Activated CD8-positive, alpha-beta memory T cell treated with anti-CD3 and anti-CD28 coated beads, Interleukin-2, amount 10 ng/mL, durations not matched to agents 7 days and 5 days (primary cell): ENCODE data around the gene ABCB1. TPM values are rescaled to one million over a fixed set of nuclear protein-coding genes. Genes with fewer than 3 reads are reported as not detected.

Experiments used
- ATAC-seq: fragments of 150-1000 bp; cut with Tn5 transposase; one replicate; pipeline ENCODE4 v1.10.0; 2021; ENCODE audit warnings: moderate library complexity
- CTCF ChIA-PET: fragments of 350-600 bp; sonication (Branson Sonifier 250); formaldehyde crosslinking; loops from one replicate; lab custom pipeline; 2021; ENCODE audit warnings: antibody characterized with exemption; lab: Charles Lee
- DNase-seq: peaks from one replicate; pipeline ENCODE4 v3.0.0-alpha.2; 2020
- H3K27ac Mint-ChIP-seq: one replicate; pipeline ENCODE4 v1.8.0; 2021; ENCODE audit warnings: mild to moderate bottlenecking, mixed read lengths
- H3K27me3 Mint-ChIP-seq: one replicate; pipeline ENCODE4 v1.8.0; 2021; ENCODE audit warnings: mixed read lengths
- H3K36me3 Mint-ChIP-seq: one replicate; pipeline ENCODE4 v1.8.0; 2021; ENCODE audit warnings: mild to moderate bottlenecking, mixed read lengths
- H3K4me1 Mint-ChIP-seq: one replicate; pipeline ENCODE4 v1.8.0; 2021; ENCODE audit warnings: mixed read lengths
- H3K4me3 Mint-ChIP-seq: one replicate; pipeline ENCODE4 v1.8.0; 2021; ENCODE audit warnings: mild to moderate bottlenecking, moderate library complexity, mixed read lengths
- H3K9me3 Mint-ChIP-seq: one replicate; pipeline ENCODE4 v1.8.0; 2022; ENCODE audit warnings: low read depth, mixed read lengths
- total RNA-seq, 2 experiments: library from RNA; stranded (reverse); gene quantifications; one replicate each; pipeline ENCODE4 v1.2.3, GENCODE V29; 2021

Gene ABCB1
- total RNA-seq, 2 experiments from 2014 or later: 15.1 to 15.7 TPM

DNA sequence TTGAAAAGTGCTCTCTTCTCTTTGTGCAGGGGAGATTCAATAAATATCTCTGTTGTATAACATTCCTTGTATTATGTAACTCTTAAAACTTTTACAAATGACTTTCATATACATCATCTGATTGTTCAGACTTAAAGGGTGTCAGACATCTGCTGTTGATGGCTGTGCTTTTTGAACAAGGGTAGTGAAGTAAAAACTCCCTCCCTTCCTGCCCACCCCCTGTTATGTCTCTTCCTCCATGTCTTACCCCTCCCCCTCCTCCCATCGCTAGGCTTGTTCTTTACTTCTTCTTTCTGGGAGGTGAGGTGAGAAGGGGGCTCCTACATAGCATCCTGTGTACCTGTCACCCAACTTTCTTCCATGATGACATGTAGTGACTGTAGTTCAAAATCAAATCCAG is 101.8 kb downstream of the ABCB1 start:
- CTCF ChIA-PET: no interaction called here
- no peak overlapping the region for H3K27ac Mint-ChIP-seq
- no peaks in the 10 kb centered on the region for H3K9me3 Mint-ChIP-seq
- no peaks in the 10 kb centered on the region for H3K4me1 Mint-ChIP-seq
- H3K27me3 Mint-ChIP-seq: peaks cover 5% of the 10 kb centered on the region
- no peak for ATAC-seq
- no peak overlapping the region for H3K4me3 Mint-ChIP-seq
- DNase-seq: no peak
- H3K36me3 Mint-ChIP-seq: peaks cover 1% of the 10 kb centered on the region

- Mint-ChIP-seq H3K4me3 (no peak overlapping the region), H3K27ac (no peak overlapping the region), H3K36me3 (peaks cover 1% of the 10 kb centered on the region), H3K27me3 (peaks cover 5% of the 10 kb centered on the region), H3K9me3 (no peaks in the 10 kb centered on the region), H3K4me1 (no peaks in the 10 kb centered on the region)
- CTCF ChIA-PET: no interaction called here
- DNase-seq: no peak
- ATAC-seq: no peak
These were observed 103.2 kb downstream of the ABCB1 start for GRCh38 chr7:87497482-87497881.

- peaks cover 5% of the 10 kb centered on the region for H3K27me3 Mint-ChIP-seq
- DNase-seq (no peak), ATAC-seq (no peak)
- no peak overlapping the region for H3K4me3 Mint-ChIP-seq
- no peaks in the 10 kb centered on the region for H3K4me1 Mint-ChIP-seq
- CTCF ChIA-PET: no interaction called here
- no peaks in the 10 kb centered on the region for H3K9me3 Mint-ChIP-seq
- no peak overlapping the region for H3K27ac Mint-ChIP-seq
- peaks cover 1% of the 10 kb centered on the region for H3K36me3 Mint-ChIP-seq
These were observed 105.3 kb downstream of the ABCB1 start for GRCh38 chr7:87495366-87495765.

DNA sequence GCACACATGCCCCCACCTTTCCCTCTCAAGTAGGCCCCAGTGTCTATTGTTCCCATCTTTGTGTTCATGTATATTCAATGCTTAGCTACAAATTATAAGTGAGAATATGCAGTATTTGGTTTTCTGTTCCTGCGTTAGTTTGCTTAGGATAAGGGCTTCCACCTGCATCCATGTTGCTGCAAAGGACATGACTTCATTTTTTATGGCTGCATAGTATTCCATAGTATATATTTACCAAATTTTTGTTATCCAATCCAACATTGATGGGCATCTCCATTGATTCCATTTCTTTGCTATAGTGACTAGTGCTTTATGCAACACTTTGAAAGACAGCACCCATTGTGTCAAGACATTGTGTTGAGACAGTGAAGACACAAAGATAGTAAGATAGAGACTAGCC is 106.2 kb downstream of the ABCB1 start:
- Mint-ChIP-seq H3K27me3 (peaks cover 5% of the 10 kb centered on the region), H3K27ac (no peak overlapping the region), H3K36me3 (peaks cover 1% of the 10 kb centered on the region), H3K9me3 (no peaks in the 10 kb centered on the region), H3K4me3 (no peak overlapping the region), H3K4me1 (no peaks in the 10 kb centered on the region)
- CTCF ChIA-PET: no interaction called here
- DNase-seq (no peak), ATAC-seq (no peak)

DNA sequence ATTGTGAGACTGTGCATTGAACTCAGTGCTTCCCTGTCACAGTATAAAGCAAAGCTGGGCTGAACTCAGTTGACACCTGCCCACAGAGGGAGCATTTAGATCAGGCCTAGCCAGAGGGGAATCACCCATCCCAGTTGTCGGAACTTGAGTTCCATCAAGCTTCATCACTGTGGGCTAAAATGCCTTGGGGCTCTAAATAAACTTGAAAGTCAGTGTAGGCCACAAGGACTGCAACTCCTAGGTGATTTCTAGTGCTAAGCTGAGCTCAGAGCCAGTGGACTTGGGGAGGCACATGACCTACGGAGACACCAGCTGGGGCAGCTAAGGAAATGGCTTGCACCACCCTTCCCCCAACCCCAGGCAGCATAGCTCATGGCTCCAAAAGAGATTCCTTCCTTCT is 117.6 kb downstream of the ABCB1 start:
- Mint-ChIP-seq H3K36me3 (no peaks in the 10 kb centered on the region), H3K27ac (no peak overlapping the region), H3K4me3 (no peak overlapping the region), H3K4me1 (no peaks in the 10 kb centered on the region), H3K27me3 (peaks cover 18% of the 10 kb centered on the region), H3K9me3 (peaks cover 2% of the 10 kb centered on the region)
- DNase-seq (no peak), ATAC-seq (no peak)
- CTCF ChIA-PET: no interaction called here

GRCh38 chr7:87482115-87482514 is 118.6 kb downstream of the ABCB1 start:
- Mint-ChIP-seq H3K36me3 (no peaks in the 10 kb centered on the region), H3K4me3 (no peak overlapping the region), H3K4me1 (no peaks in the 10 kb centered on the region), H3K27ac (no peak overlapping the region), H3K9me3 (peaks cover 2% of the 10 kb centered on the region), H3K27me3 (peaks cover 16% of the 10 kb centered on the region)
- ATAC-seq (no peak), DNase-seq (no peak)
- CTCF ChIA-PET: no interaction called here

DNA sequence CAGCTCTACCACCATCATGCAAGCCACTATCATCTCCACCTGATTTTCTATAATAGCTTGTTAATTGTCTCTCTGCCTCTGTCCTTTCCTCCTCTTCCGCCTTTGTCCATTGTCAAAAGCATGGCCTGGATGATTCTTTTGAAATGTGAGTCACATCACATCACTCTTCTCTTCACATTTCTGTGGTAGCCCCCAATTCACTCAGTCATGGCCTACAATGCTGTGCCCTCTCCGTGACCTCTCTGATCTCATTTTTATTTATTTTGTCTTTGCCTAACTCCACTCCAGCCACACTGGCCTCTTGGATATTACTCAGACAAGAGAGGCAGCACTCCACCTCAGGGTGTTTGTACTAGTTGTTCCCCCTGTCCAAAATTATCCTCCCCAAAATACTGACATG is 120.3 kb downstream of the ABCB1 start:
- Mint-ChIP-seq H3K27me3 (peaks cover 22% of the 10 kb centered on the region), H3K36me3 (no peaks in the 10 kb centered on the region), H3K4me1 (no peaks in the 10 kb centered on the region), H3K27ac (no peak overlapping the region), H3K9me3 (no peaks in the 10 kb centered on the region), H3K4me3 (no peak overlapping the region)
- CTCF ChIA-PET: no interaction called here
- ATAC-seq (no peak), DNase-seq (no peak)

DNA sequence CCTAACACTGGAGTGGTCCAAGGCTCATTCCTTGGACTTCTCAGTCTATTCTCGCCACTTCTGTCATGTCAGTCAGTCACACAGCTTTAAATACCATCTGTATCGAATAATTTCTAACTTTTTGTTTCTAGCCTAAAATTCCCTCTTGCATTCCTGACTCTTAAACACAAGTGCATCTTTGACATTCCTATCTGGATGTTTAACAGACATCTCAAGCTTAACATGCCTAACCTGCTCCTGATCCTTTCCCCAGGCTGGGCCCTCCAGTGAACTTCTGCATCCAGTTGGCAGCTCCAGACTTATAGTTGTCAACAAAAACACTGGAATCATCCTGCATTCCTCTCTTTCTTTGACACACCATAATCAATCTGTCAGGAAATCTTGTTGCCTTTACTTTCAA is 120.7 kb downstream of the ABCB1 start:
- CTCF ChIA-PET: no interaction called here

DNA sequence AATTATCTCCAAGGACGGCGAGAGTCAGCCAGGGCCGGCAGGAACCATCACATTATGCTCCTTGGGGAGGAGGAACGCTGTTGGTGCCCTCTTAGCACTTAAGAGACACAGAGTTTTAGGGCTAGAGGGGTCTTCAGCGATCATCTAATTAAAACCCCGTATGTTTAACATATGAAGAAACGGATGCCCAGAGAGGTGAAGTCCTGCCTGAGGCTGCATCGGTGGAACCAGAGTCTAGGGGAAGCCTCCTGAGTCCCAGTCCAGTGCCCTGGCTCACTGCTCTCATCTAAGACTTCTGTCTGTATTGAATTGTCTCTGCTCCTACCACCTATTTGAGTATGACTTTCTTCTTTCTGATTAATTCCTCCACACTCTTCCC is 124.5 kb downstream of the ABCB1 start:
- CTCF ChIA-PET: no interaction called here
- Mint-ChIP-seq H3K4me1 (peaks cover 9% of the 10 kb centered on the region), H3K9me3 (no peaks in the 10 kb centered on the region), H3K27ac (no peak overlapping the region), H3K27me3 (peaks cover 44% of the 10 kb centered on the region), H3K4me3 (no peak overlapping the region), H3K36me3 (no peaks in the 10 kb centered on the region)
- no peak for ATAC-seq
- DNase-seq: no peak

More for the DNA sequence above, 120.7 kb downstream of the ABCB1 start:
- ATAC-seq: no peak
- Mint-ChIP-seq H3K9me3 (no peaks in the 10 kb centered on the region), H3K27me3 (peaks cover 25% of the 10 kb centered on the region), H3K4me3 (no peak overlapping the region), H3K27ac (no peak overlapping the region), H3K4me1 (peaks cover 3% of the 10 kb centered on the region), H3K36me3 (no peaks in the 10 kb centered on the region)
- no peak for DNase-seq

GRCh38 chr7:87475359-87476178 is 125.1 kb downstream of the ABCB1 start, which contains the start of gene ABCB4:
Gene ABCB4 (minus strand): TSS chr7:87475680. CDS start chr7:87475465, 215 bp downstream.
- H3K9me3 Mint-ChIP-seq: no peaks in the 10 kb centered on the region
- H3K27ac Mint-ChIP-seq: no peak within 1 kb of the TSS
- CTCF ChIA-PET: no interaction called here
- ATAC-seq (peak; percentile 33), DNase-seq (no peak)
- peaks cover 9% of the 10 kb centered on the region for H3K4me1 Mint-ChIP-seq
- H3K27me3 Mint-ChIP-seq: peaks cover 44% of the 10 kb centered on the region
- no peak within 1 kb of the TSS for H3K4me3 Mint-ChIP-seq
- H3K36me3 Mint-ChIP-seq: no peaks in the 10 kb centered on the region

DNA sequence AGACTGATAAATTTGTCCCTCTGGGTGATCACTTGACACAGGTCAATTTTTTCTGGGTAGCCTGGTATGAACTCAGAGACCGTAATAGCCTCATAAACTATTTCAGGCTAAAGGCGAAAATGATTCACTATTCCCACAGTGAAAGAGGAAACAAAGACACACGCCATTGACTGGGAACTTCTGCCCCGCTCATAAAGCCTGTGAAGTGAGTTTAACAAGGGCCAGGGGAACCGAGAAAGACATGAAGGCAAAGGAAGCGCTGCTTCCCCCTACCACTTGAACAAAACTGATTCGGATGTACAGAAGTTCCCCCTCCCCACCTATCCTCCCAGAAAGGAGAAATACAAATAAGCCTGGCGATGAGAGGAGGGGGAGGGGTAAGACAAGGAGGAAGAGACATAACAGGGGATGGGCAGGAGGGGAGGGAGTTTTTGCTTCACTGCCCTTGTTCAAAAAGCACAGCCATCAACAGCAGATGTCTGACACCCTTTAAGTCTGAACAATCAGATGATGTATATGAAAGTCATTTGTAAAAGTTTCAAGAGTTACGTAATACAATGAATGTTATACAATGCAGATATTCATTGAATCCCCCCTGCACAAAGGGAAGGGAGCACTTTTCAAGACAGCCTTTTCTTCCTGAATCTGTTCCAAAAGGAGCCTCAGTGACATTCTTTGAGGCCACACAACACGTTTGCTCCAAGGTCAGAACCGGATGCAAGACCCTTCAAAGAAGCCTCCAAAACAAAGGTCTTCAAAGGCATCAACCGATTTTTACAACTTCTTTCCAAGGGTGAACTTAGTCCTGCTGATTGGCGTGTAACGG is 125.9 kb downstream of the ABCB1 start:
- H3K27me3 Mint-ChIP-seq: peaks cover 44% of the 10 kb centered on the region
- H3K4me3 Mint-ChIP-seq: no peak overlapping the region
- no peaks in the 10 kb centered on the region for H3K36me3 Mint-ChIP-seq
- DNase-seq: no peak
- CTCF ChIA-PET: no interaction called here
- no peak overlapping the region for H3K27ac Mint-ChIP-seq
- H3K4me1 Mint-ChIP-seq: peaks cover 9% of the 10 kb centered on the region
- no peaks in the 10 kb centered on the region for H3K9me3 Mint-ChIP-seq
- no peak for ATAC-seq

DNA sequence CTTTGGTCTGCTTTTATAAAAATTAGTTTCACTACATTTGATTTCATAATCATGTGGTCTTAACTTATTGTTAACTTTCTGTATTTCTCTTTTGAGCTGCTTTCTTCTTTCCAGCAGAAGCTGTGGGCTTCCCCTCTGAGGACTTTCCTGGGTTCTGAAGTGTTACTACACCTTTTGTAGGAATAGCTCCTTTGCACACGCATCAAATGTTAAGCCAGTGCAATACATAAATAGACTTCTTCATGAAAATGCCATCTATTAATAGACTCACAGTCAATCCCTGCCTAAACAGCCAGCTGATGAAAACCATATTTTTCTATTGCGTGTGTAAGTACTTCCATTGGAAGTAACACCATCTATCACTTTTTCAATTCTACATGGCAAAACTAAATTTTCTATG is 126.7 kb downstream of the ABCB1 start:
- CTCF ChIA-PET: no interaction called here
- peaks cover 44% of the 10 kb centered on the region for H3K27me3 Mint-ChIP-seq
- no peak overlapping the region for H3K27ac Mint-ChIP-seq
- H3K4me1 Mint-ChIP-seq: peaks cover 9% of the 10 kb centered on the region
- H3K36me3 Mint-ChIP-seq: no peaks in the 10 kb centered on the region
- ATAC-seq: no peak
- H3K9me3 Mint-ChIP-seq: no peaks in the 10 kb centered on the region
- no peak for DNase-seq
- no peak overlapping the region for H3K4me3 Mint-ChIP-seq

DNA sequence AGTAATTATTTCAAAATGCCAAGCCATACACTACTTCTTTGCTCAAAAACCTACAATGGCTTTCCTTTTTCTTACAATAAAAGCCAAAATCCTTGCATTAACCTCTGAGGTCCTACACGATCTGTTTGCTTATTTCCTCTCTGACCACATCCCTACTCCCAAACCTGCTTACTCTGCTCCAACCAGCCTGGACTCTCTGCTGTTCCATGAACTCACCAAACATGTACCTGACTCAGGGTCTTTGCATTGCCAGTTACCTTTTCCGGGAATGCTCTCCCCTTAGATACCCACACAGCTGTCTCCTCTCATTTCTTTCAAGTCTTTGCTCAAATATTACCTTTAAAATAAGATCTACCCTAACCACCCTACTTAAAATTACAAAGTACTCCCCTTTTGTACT is 127.5 kb downstream of the ABCB1 start:
- CTCF ChIA-PET: no interaction called here
- Mint-ChIP-seq H3K36me3 (no peaks in the 10 kb centered on the region), H3K4me3 (no peak overlapping the region), H3K9me3 (no peaks in the 10 kb centered on the region), H3K27me3 (peaks cover 44% of the 10 kb centered on the region), H3K27ac (no peak overlapping the region), H3K4me1 (peaks cover 9% of the 10 kb centered on the region)
- ATAC-seq: no peak
- DNase-seq: no peak

DNA sequence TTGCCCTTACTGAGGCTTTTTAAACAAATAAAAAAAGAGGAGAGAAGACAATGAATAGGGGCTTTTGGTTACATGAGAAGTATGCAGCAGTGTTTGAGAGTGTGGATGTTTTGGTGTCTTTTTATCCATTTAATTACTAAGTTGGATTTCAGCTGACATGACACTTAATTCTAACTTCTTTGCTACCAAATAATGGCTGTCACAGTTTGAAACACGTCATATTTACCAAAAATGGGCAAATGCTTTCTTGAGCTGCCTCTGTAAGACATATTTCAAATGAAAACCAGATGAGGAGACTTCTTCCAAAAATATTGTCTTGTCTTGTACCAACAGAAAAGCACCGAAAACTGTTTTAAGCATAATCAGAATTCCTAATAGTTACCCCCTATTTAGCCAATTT is 129.2 kb downstream of the ABCB1 start:
- CTCF ChIA-PET: no interaction called here
- H3K27me3 Mint-ChIP-seq: peaks cover 38% of the 10 kb centered on the region

More for the DNA sequence above, 129.2 kb downstream of the ABCB1 start:
- no peaks in the 10 kb centered on the region for H3K9me3 Mint-ChIP-seq
- DNase-seq: no peak
- ATAC-seq: no peak
- H3K4me3 Mint-ChIP-seq: no peak overlapping the region
- no peak overlapping the region for H3K27ac Mint-ChIP-seq
- peaks cover 9% of the 10 kb centered on the region for H3K4me1 Mint-ChIP-seq
- no peaks in the 10 kb centered on the region for H3K36me3 Mint-ChIP-seq
